RWPE2 (cell line): ENCODE measurements around the gene EXOC3L2.

Experiments
- ATAC-seq: fragments of 200-7000 bp; cut with Tn5 transposase; 3 replicates; pipeline ENCODE4 v1.9.1; 2021; ENCODE audit warnings: low read depth
- DNase-seq: peaks from one replicate; pipeline ENCODE4 v3.0.0-alpha.2; 2020; ENCODE audit warnings: low spot score
- H3K27ac ChIP-seq: fragments of 450-650 bp; 2 replicates; pipeline ENCODE4 v1.5.1; 2017; ENCODE audit warnings: mild to moderate bottlenecking; ENCODE audit not compliant: poor library complexity, severe bottlenecking
- H3K27me3 ChIP-seq: fragments of 250-450 bp; sonication (Bioruptor Pico); 2 replicates; pipeline ENCODE4 v1.5.1; 2021; ENCODE audit warnings: mild to moderate bottlenecking, moderate library complexity; ENCODE audit not compliant: insufficient read depth, poor library complexity, severe bottlenecking
- H3K36me3 ChIP-seq: fragments of 250-450 bp; sonication (Bioruptor Pico); 2 replicates; pipeline ENCODE4 v1.5.1; 2020; ENCODE audit warnings: low read depth, mild to moderate bottlenecking, moderate library complexity
- H3K4me1 ChIP-seq: fragments of 250-450 bp; sonication (Bioruptor Pico); 2 replicates; pipeline ENCODE4 v1.5.1; 2021; ENCODE audit warnings: mild to moderate bottlenecking, moderate library complexity; ENCODE audit not compliant: insufficient read depth, poor library complexity, severe bottlenecking
- H3K4me3 ChIP-seq: fragments of 250-450 bp; sonication (Bioruptor Pico); 2 replicates; pipeline ENCODE4 v1.5.1; 2021; ENCODE audit warnings: mild to moderate bottlenecking, moderate library complexity; ENCODE audit not compliant: severe bottlenecking
- H3K9me3 ChIP-seq: fragments of 250-450 bp; sonication (Bioruptor Pico); 2 replicates; pipeline ENCODE4 v1.5.1; 2021; ENCODE audit warnings: mild to moderate bottlenecking, moderate library complexity; ENCODE audit not compliant: severe bottlenecking
- TF ChIP-seq, protein P1 (sequence below): fragments of 450-650 bp; IDR thresholded peaks from one replicate; pipeline ENCODE4 v1.5.1; 2017; ENCODE audit warnings: mild to moderate bottlenecking, moderate library complexity; ENCODE audit not compliant: poor library complexity, severe bottlenecking

Gene EXOC3L2

DNA sequence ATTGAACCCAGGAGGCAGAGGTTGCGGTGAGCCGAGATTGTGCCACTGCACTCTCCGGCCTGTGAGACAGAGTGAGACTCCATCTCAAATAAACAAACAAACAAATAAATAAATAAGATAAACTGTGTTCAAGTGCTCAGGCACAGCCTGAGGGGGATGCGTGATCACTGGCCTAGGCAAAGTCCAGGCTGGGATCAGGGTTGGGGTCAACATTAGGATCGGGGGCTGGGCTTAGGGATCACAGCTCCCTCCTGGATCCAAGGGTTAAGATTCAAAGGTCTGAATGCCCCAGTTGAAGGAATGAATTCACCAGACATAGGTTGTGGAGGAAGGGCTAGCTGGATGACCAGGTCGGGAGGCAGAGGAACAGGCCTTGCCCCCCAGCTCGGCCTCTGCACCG lies 1.9 kb upstream of the EXOC3L2 start:
- no peak overlapping the region for H3K27ac ChIP-seq
- no peak for ATAC-seq
- H3K9me3 ChIP-seq = no peaks in the 10 kb centered on the region
- H3K4me3 ChIP-seq = no peak overlapping the region
- no peaks in the 10 kb centered on the region for H3K36me3 ChIP-seq
- H3K4me1 ChIP-seq = no peaks in the 10 kb centered on the region
- TF ChIP-seq, protein P1, sequence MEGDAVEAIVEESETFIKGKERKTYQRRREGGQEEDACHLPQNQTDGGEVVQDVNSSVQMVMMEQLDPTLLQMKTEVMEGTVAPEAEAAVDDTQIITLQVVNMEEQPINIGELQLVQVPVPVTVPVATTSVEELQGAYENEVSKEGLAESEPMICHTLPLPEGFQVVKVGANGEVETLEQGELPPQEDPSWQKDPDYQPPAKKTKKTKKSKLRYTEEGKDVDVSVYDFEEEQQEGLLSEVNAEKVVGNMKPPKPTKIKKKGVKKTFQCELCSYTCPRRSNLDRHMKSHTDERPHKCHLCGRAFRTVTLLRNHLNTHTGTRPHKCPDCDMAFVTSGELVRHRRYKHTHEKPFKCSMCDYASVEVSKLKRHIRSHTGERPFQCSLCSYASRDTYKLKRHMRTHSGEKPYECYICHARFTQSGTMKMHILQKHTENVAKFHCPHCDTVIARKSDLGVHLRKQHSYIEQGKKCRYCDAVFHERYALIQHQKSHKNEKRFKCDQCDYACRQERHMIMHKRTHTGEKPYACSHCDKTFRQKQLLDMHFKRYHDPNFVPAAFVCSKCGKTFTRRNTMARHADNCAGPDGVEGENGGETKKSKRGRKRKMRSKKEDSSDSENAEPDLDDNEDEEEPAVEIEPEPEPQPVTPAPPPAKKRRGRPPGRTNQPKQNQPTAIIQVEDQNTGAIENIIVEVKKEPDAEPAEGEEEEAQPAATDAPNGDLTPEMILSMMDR = no peak
- DNase-seq = no peak
- no peaks in the 10 kb centered on the region for H3K27me3 ChIP-seq

DNA sequence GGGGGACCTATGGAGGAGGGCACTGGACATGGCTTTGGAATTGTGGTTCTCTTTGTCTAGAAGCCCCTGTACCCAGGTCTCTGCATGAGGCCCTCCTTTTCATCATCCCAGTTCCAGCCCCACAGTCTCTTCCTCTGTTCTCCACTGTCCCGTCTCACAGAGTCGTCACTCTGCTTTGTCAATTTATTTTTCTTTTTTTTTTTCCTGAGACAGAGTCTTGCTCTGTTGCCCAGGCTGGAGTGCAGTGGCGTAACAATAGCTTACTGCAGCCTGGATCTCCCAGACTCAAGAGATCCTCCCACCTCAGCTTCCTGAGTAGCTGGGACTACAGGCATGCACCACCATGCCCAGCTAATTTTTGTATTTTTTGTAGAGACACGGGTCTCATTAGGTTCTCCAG lies 619 bp upstream of the EXOC3L2 start:
- Histone ChIP-seq H3K36me3 (no peaks in the 10 kb centered on the region), H3K4me3 (no peak overlapping the region), H3K4me1 (no peaks in the 10 kb centered on the region), H3K27me3 (no peaks in the 10 kb centered on the region), H3K27ac (no peak overlapping the region), H3K9me3 (no peaks in the 10 kb centered on the region)
- TF ChIP-seq, protein P1 = no peak
- DNase-seq = no peak
- no peak for ATAC-seq

DNA sequence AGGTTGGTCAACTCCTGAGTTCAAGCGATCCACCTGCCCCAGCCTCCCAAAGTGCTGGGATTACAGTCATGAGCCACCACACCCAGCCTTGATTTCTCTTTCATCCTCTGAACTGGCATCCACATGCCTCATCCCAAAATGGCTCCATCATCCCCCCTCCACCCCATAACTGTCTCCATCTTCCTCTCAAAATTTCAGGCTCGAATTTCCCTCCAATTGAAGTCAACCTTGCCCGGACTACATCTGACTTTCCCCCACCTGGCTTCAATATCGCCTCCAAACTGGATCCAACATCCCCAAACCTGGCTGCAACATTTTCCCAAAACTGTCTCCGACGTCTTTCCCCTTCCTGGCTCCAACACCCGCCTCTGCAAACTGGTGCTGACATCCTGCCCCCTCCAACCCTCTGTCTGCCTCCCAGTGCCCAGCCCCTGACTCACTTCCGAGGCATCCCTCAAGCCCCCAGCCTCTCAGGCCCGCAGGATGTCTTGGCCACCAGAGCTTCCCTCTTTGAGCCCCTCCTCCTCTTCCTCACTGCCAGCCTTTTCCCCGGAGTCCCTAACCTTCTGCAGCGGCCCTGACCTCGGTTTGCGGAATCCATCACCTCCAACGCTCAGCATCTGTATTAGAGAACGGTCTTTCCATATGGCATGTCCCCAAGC lies 943 bp downstream of the EXOC3L2 start:
- TF ChIP-seq, protein P1 = no peak
- Histone ChIP-seq H3K27me3 (no peaks in the 10 kb centered on the region), H3K36me3 (no peaks in the 10 kb centered on the region), H3K27ac (no peak overlapping the region), H3K4me1 (no peaks in the 10 kb centered on the region), H3K9me3 (no peaks in the 10 kb centered on the region), H3K4me3 (no peak overlapping the region)
- DNase-seq = no peak
- no peak for ATAC-seq

DNA sequence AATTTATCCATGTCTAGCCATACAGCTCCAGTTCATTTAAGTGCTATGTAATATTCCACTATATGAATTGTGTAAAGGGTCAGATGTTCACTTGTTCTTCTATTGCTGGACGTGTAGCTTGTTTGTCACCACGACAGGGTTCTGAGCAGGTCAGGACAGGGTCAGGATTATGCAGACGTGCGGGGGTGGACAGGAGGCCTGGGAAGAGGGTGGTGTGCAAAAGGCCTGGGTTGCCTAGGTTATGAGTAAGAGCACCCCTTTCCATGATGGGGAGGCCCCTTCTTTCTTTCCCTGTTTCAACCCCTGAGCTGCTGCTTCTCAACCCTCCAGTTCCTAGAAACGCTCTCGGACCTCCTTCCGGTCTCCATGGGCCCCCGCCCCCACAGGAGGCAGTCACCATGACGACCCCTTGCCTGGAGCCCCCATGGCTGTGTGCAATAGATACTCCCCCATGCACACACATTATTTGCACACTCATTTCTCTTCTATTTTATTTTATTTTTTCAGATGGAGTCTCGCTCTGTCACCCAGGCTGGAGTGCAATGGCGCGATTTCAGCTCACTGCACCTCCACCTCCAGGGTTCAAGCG lies 2.0 kb downstream of the EXOC3L2 start:
- Histone ChIP-seq H3K4me3 (no peak overlapping the region), H3K27me3 (no peaks in the 10 kb centered on the region), H3K4me1 (no peaks in the 10 kb centered on the region), H3K27ac (no peak overlapping the region), H3K9me3 (no peaks in the 10 kb centered on the region), H3K36me3 (no peaks in the 10 kb centered on the region)
- TF ChIP-seq, protein P1 = no peak
- ATAC-seq = no peak
- DNase-seq = no peak

DNA sequence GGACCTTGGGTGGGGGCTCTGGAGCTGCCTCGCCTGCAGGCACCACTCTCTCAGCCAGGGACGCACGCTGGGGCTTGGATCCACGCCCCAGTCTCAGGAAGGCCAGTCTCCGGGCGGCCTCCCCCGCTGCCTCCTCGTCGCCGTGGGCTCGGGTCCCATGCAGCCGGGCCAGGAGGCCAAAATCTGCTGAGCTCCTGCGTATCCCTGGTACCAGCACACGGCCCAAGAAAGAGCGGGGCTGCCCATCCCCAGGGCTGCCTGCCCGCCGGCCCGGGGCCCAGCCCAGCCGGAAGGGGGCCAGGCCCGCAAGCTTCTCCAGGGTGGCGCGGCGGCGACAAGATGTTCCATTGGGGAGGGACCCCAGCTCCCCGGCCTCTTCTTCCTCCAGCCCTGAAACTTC lies 6.7 kb downstream of the EXOC3L2 start:
- ATAC-seq (no peak; the same call in 2 of the 3 replicates), DNase-seq (no peak)
- TF ChIP-seq, protein P1 = no peak
- Histone ChIP-seq H3K27me3 (no peaks in the 10 kb centered on the region), H3K36me3 (no peaks in the 10 kb centered on the region), H3K4me3 (no peak overlapping the region), H3K27ac (no peak overlapping the region), H3K9me3 (no peaks in the 10 kb centered on the region), H3K4me1 (no peaks in the 10 kb centered on the region)
